ENCODE results near the gene TM7SF2.

DNA sequence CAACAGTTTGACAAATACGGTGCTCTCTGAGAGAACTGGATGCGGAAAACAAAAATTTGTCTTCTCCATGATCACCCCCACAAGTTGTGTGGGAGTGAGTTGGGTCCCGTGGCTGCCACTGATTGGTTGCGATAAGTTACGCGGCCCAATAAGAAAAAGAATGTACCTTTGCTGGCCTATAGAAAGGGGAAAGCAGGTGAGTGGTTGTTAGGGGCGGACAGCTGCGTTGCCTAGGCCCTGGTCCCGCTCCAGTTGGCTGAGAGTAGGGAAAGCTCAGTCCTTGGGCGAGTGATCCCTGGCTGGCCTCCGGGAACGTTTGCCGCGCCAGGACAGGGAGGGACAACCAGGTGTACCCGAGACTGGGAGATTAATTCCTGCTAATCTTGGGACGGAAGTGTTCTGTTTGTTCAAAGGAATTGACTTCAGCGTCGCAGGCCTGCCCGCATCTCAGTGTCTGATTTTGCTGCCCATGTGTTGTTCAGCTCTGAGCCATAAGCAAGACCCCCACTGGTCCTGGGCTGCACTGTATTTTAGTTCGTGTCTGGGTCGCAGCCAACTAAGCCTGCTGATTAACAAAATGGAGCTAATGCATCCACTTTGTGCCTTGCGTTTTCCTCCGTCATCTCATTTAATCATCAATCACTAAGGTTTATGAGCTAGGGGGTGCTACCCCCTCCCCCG lies 23.4 kb downstream of the TM7SF2 start:
- TF ChIP-seq, protein P1, sequence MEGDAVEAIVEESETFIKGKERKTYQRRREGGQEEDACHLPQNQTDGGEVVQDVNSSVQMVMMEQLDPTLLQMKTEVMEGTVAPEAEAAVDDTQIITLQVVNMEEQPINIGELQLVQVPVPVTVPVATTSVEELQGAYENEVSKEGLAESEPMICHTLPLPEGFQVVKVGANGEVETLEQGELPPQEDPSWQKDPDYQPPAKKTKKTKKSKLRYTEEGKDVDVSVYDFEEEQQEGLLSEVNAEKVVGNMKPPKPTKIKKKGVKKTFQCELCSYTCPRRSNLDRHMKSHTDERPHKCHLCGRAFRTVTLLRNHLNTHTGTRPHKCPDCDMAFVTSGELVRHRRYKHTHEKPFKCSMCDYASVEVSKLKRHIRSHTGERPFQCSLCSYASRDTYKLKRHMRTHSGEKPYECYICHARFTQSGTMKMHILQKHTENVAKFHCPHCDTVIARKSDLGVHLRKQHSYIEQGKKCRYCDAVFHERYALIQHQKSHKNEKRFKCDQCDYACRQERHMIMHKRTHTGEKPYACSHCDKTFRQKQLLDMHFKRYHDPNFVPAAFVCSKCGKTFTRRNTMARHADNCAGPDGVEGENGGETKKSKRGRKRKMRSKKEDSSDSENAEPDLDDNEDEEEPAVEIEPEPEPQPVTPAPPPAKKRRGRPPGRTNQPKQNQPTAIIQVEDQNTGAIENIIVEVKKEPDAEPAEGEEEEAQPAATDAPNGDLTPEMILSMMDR (IDR thresholded peaks at IDR 0.05) = no peak
- TF ChIP-seq POLR2A (IDR thresholded peaks at IDR 0.05) (peak; percentile 6), EP300 (IDR thresholded peaks at IDR 0.05; ENCODE audit: low read depth) (no peak)
